GM23338 (cell line): ENCODE results near the gene HSPG2. TPM values are rescaled to one million over a fixed set of nuclear protein-coding genes. Genes with fewer than 3 reads are reported as not detected.
"Not testable (repeated sequence)": the region's sequence is repeated elsewhere in the genome, so short reads cannot be mapped to it uniquely, and the experiment has no call there.

Experiments
- ATAC-seq: fragments of 200-7000 bp; cut with Tn5 transposase; 3 replicates; pipeline ENCODE4 v1.9.1; 2020
- DNase-seq: peaks from one replicate; pipeline ENCODE4 v3.0.0-alpha.2; 2015; ENCODE audit warnings: low spot score
- H2AFZ ChIP-seq: fragments of 200-600 bp; sonication (generic); 2 replicates; pipeline ENCODE4 v1.8.0; 2016; ENCODE audit warnings: antibody characterized with exemption, mild to moderate bottlenecking, moderate library complexity
- H3F3A ChIP-seq: fragments of 200-600 bp; sonication (generic); replicated peaks from 2 replicates; pipeline ENCODE4 v1.8.0; 2017; ENCODE audit warnings: antibody characterized with exemption, mixed run types, low read depth
- H3K27ac ChIP-seq: fragments of 200-600 bp; sonication (generic); 2 replicates; pipeline ENCODE4 v1.6.1; 2016; ENCODE audit warnings: low read depth
- H3K27me3 ChIP-seq: fragments of 200-600 bp; sonication (generic); 2 replicates; pipeline ENCODE4 v1.8.0; 2016; ENCODE audit warnings: mild to moderate bottlenecking, mixed run types, moderate library complexity; ENCODE audit not compliant: insufficient read depth
- H3K36me3 ChIP-seq: fragments of 200-600 bp; sonication (generic); 2 replicates; pipeline ENCODE4 v1.8.0; 2016; ENCODE audit warnings: mild to moderate bottlenecking; ENCODE audit not compliant: insufficient read depth
- H3K4me1 ChIP-seq: fragments of 200-600 bp; sonication (generic); 2 replicates; pipeline ENCODE4 v1.8.0; 2016; ENCODE audit warnings: mild to moderate bottlenecking, moderate library complexity; ENCODE audit not compliant: insufficient read depth
- H3K4me2 ChIP-seq: fragments of 200-600 bp; sonication (generic); 2 replicates; pipeline ENCODE4 v1.7.1; 2017; ENCODE audit warnings: mixed run types
- H3K4me3 ChIP-seq: fragments of 200-600 bp; sonication (generic); 2 replicates; pipeline ENCODE4 v1.6.1; 2016; ENCODE audit warnings: mixed run types
- H3K79me2 ChIP-seq: fragments of 200-600 bp; sonication (generic); replicated peaks from 2 replicates; pipeline ENCODE4 v1.8.0; 2017; ENCODE audit warnings: mild to moderate bottlenecking; ENCODE audit not compliant: insufficient read depth
- H3K9me2 ChIP-seq: fragments of 200-600 bp; sonication (generic); 2 replicates; pipeline ENCODE4 v1.8.0; 2017; ENCODE audit not compliant: insufficient read depth
- H4K20me1 ChIP-seq: fragments of 200-600 bp; sonication (generic); replicated peaks from 2 replicates; pipeline ENCODE4 v1.8.0; 2017; ENCODE audit warnings: mild to moderate bottlenecking; ENCODE audit not compliant: insufficient read depth
- H3K27ac Mint-ChIP-seq: 2 replicates; pipeline ENCODE4 v1.8.0; 2020; ENCODE audit warnings: inconsistent platforms, mild to moderate bottlenecking, moderate library complexity, mixed read lengths
- H3K27me3 Mint-ChIP-seq: 3 replicates; pipeline ENCODE4 v1.8.0; 2022; ENCODE audit warnings: low read depth, mild to moderate bottlenecking, moderate library complexity, mixed read lengths, inconsistent platforms; ENCODE audit not compliant: insufficient read depth, poor library complexity
- H3K36me3 Mint-ChIP-seq: 3 replicates; pipeline ENCODE4 v1.8.0; 2021; ENCODE audit warnings: low read depth, mild to moderate bottlenecking, inconsistent platforms, moderate library complexity, mixed read lengths
- H3K4me1 Mint-ChIP-seq: 3 replicates; pipeline ENCODE4 v1.8.0; 2020; ENCODE audit warnings: mild to moderate bottlenecking, inconsistent platforms, mixed read lengths
- H3K4me3 Mint-ChIP-seq: 3 replicates; pipeline ENCODE4 v1.8.0; 2021; ENCODE audit warnings: moderate library complexity, mild to moderate bottlenecking, inconsistent platforms, mixed read lengths
- H3K9me3 Mint-ChIP-seq: 3 replicates; pipeline ENCODE4 v1.8.0; 2020; ENCODE audit warnings: moderate library complexity, mild to moderate bottlenecking, inconsistent platforms, mixed read lengths
- CREB1 ChIP-seq: fragments of 250-450 bp; sonication (Bioruptor Pico); IDR thresholded peaks from 2 replicates; pipeline ENCODE4 v1.5.0; 2020; ENCODE audit warnings: low read depth, mild to moderate bottlenecking, moderate library complexity
- CTCF ChIP-seq, 2 experiments: fragments of 200-600 bp in 1 of 2; sonication (generic) in 1 of 2; conservative IDR thresholded peaks; 2 replicates each; pipeline versions ENCODE4 v1.5.1 to v1.6.1; 2016 to 2017; ENCODE audit warnings: antibody characterized with exemption in 2 of 2, low read depth in 2 of 2, mild to moderate bottlenecking in 2 of 2, moderate library complexity in 1 of 2
- EZH2 ChIP-seq: fragments of 200-600 bp; sonication (generic); IDR thresholded peaks from one replicate; pipeline ENCODE4 v1.8.0; 2017; ENCODE audit warnings: antibody characterized with exemption, mild to moderate bottlenecking, low read depth; ENCODE audit not compliant: unreplicated experiment
- EZH2phosphoT487 ChIP-seq: fragments of 200-600 bp; sonication (generic); IDR thresholded peaks from one replicate; pipeline ENCODE4 v1.8.1; 2018; ENCODE audit warnings: antibody characterized with exemption; ENCODE audit not compliant: unreplicated experiment
- JUNB ChIP-seq: IDR thresholded peaks from one replicate; pipeline ENCODE4 v1.6.1; 2016; ENCODE audit warnings: antibody characterized with exemption; ENCODE audit not compliant: unreplicated experiment
- NANOG ChIP-seq: IDR thresholded peaks from 2 replicates; pipeline ENCODE4 v1.6.1; 2016; ENCODE audit warnings: antibody characterized with exemption, borderline replicate concordance
- POLR2AphosphoS5 ChIP-seq: IDR thresholded peaks from 2 replicates; pipeline ENCODE4 v1.6.1; 2016; ENCODE audit warnings: antibody characterized with exemption, low read depth
- STAT1 ChIP-seq: IDR thresholded peaks from one replicate; pipeline ENCODE4 v1.6.1; 2016; ENCODE audit warnings: antibody characterized with exemption; ENCODE audit not compliant: unreplicated experiment
- ZNF331 ChIP-seq: fragments of 250-450 bp; sonication (Bioruptor Pico); IDR thresholded peaks from 2 replicates; pipeline ENCODE4 v1.5.0; 2020; ENCODE audit warnings: low read depth, mild to moderate bottlenecking, moderate library complexity
- polyA plus RNA-seq: library from polyadenylated mRNA; unstranded; fragments of >200 nt; fragmentation: Nextera tagmentation; extraction: Ambion mirVana; gene quantifications from 2 replicates; pipeline ENCODE4 v1.2.1, GENCODE V29; 2016
- total RNA-seq: library from RNA; depleted of rRNA; stranded (reverse); fragments of >200 nt; shearing (Covaris generic); gene quantifications from 2 replicates; pipeline ENCODE4 v1.2.3, GENCODE V29; 2014
- TF ChIP-seq, protein P1 (sequence below): IDR thresholded peaks from one replicate; pipeline ENCODE4 v1.6.1; 2018; ENCODE audit warnings: antibody characterized with exemption; ENCODE audit not compliant: unreplicated experiment

HSPG2 gene
- total and polyA plus RNA-seq, 2 experiments from 2014 or later: 14.9 to 70.8 TPM

- H3K27me3 Mint-ChIP-seq, ATAC-seq, H3K79me2 ChIP-seq, H3K9me3 Mint-ChIP-seq, H3K36me3 Mint-ChIP-seq, H3K27ac Mint-ChIP-seq, DNase-seq, H3K9me2 ChIP-seq, H3K27me3 ChIP-seq, H3K4me3 ChIP-seq, H4K20me1 ChIP-seq, H3K4me2 ChIP-seq, H3K36me3 ChIP-seq, H3K4me3 Mint-ChIP-seq: not testable (repeated sequence)
- H3K4me1 Mint-ChIP-seq: peaks cover 27% of the 10 kb centered on the region
- Histone ChIP-seq H3F3A (peaks cover 15% of the 10 kb centered on the region), H3K27ac (peak overlapping the region; percentile 95), H3K4me1 (peaks cover 16% of the 10 kb centered on the region), H2AFZ (0 out of 2 replicates have a peak overlapping the region, but pooled peaks have one; percentile 29)
Observed at GRCh38 chr1:21942959-21943640, 6.0 kb upstream of the HSPG2 start.

DNA sequence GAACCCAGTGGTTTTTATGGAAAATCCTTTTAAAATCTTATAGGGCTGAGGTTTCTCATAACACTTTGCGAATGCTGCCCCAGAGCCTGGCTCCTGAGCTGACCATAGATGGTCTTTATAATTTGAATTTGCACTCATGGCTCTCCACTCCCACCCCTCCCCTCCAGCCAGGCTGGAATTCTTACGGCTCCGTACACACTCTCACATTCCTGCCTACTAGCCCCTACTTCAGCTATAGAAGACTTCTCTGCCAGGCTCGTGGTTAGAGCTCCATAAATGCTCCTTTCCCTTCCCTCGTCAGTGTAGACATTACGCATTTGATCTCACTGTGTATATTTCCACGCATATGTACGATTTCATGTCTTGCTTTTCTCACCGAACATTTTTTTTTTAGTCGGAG, 5.4 kb upstream of the HSPG2 start:
- Mint-ChIP-seq H3K36me3 (no peaks in the 10 kb centered on the region), H3K9me3 (no peaks in the 10 kb centered on the region), H3K4me3 (no peak overlapping the region; the same call in 2 of the 3 replicates), H3K4me1 (peaks cover 31% of the 10 kb centered on the region), H3K27me3 (peaks cover 10% of the 10 kb centered on the region), H3K27ac (no peak overlapping the region)
- H3K79me2 ChIP-seq: no peaks in the 10 kb centered on the region
- 0 out of 2 replicates have a peak overlapping the region, but pooled peaks have one; percentile 4 for H2AFZ ChIP-seq
- H3K4me3 ChIP-seq: no peak overlapping the region
- H3K27me3 ChIP-seq: no peaks in the 10 kb centered on the region
- DNase-seq (no peak), ATAC-seq (no peak)
- no peaks in the 10 kb centered on the region for H3K9me2 ChIP-seq
- H3K4me2 ChIP-seq: no peak overlapping the region
- H4K20me1 ChIP-seq: no peaks in the 10 kb centered on the region
- H3K27ac ChIP-seq: peak overlapping the region; percentile 45; the same call in 1 of the 2 replicates
- H3K4me1 ChIP-seq: peaks cover 16% of the 10 kb centered on the region
- no peaks in the 10 kb centered on the region for H3K36me3 ChIP-seq
- H3F3A ChIP-seq: peaks cover 15% of the 10 kb centered on the region
- TF ChIP-seq, protein P1, sequence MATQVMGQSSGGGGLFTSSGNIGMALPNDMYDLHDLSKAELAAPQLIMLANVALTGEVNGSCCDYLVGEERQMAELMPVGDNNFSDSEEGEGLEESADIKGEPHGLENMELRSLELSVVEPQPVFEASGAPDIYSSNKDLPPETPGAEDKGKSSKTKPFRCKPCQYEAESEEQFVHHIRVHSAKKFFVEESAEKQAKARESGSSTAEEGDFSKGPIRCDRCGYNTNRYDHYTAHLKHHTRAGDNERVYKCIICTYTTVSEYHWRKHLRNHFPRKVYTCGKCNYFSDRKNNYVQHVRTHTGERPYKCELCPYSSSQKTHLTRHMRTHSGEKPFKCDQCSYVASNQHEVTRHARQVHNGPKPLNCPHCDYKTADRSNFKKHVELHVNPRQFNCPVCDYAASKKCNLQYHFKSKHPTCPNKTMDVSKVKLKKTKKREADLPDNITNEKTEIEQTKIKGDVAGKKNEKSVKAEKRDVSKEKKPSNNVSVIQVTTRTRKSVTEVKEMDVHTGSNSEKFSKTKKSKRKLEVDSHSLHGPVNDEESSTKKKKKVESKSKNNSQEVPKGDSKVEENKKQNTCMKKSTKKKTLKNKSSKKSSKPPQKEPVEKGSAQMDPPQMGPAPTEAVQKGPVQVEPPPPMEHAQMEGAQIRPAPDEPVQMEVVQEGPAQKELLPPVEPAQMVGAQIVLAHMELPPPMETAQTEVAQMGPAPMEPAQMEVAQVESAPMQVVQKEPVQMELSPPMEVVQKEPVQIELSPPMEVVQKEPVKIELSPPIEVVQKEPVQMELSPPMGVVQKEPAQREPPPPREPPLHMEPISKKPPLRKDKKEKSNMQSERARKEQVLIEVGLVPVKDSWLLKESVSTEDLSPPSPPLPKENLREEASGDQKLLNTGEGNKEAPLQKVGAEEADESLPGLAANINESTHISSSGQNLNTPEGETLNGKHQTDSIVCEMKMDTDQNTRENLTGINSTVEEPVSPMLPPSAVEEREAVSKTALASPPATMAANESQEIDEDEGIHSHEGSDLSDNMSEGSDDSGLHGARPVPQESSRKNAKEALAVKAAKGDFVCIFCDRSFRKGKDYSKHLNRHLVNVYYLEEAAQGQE: no peak
- TF ChIP-seq EZH2phosphoT487: no peak
- TF ChIP-seq NANOG: no peak
- TF ChIP-seq POLR2AphosphoS5: no peak
- TF ChIP-seq ZNF331: no peak
- no peak for TF ChIP-seq STAT1
- TF ChIP-seq EZH2: no peak
- TF ChIP-seq JUNB: no peak
- TF ChIP-seq CTCF (conservative IDR thresholded peaks at IDR 0.05; ENCODE audit: low read depth in 2 of 2): no peak
- TF ChIP-seq CREB1: no peak
